Heart left ventricle (tissue), 16 donors: ENCODE measurements around the gene LRRC75B. TPM values are rescaled to one million over a fixed set of nuclear protein-coding genes. Genes with fewer than 3 reads are reported as not detected.
"Not testable (repeated sequence)": the region's sequence is repeated elsewhere in the genome, so short reads cannot be mapped to it uniquely, and the experiment has no call there.

ENCODE experiments used
- ATAC-seq, 4 donors: fragments of 200-7000 bp; cut with Tn5 transposase; one replicate each; pipeline ENCODE4 v1.9.1; 2020 to 2022; ENCODE audit warnings: moderate library complexity in 4 of 4, mild to moderate bottlenecking in 3 of 4, moderate number of reproducible peaks in 1 of 4
- DNase-seq, 5 donors: peaks; one replicate each; pipeline ENCODE4 v3.0.0-alpha.2; 2020
- H3K27ac ChIP-seq, 12 donors: fragments of 200-600 bp; sonication (generic) in 4 of 12; one replicate each; pipeline versions ENCODE4 v1.5.0 to v1.8.0; 2016 to 2022; ENCODE audit warnings: mild to moderate bottlenecking in 2 of 12
- H3K27me3 ChIP-seq, 9 donors: fragments of 200-600 bp; sonication (generic) in 2 of 9; one replicate each; pipeline versions ENCODE4 v1.5.1 to v1.8.0; 2016 to 2022; ENCODE audit warnings: mild to moderate bottlenecking in 3 of 9
- H3K36me3 ChIP-seq, 9 donors: fragments of 200-600 bp; sonication (generic) in 2 of 9; one replicate each; pipeline versions ENCODE4 v1.5.0 to v1.8.0; 2018 to 2022; ENCODE audit warnings: mild to moderate bottlenecking in 2 of 9
- H3K4me1 ChIP-seq, 12 donors: fragments of 200-600 bp; sonication (generic) in 4 of 12; one replicate each; pipeline versions ENCODE4 v1.5.0 to v1.8.0; 2016 to 2022; ENCODE audit warnings: mild to moderate bottlenecking in 3 of 12
- H3K4me3 ChIP-seq, 12 donors: fragments of 200-600 bp; sonication (generic) in 4 of 12; one replicate each; pipeline versions ENCODE4 v1.5.0 to v1.8.0; 2017 to 2022; ENCODE audit warnings: mild to moderate bottlenecking in 9 of 12, moderate library complexity in 4 of 12
- H3K9me3 ChIP-seq, 12 donors: fragments of 200-600 bp; sonication (generic) in 4 of 12; one replicate each; pipeline versions ENCODE4 v1.5.0 to v1.8.0; 2016 to 2022; ENCODE audit warnings: mild to moderate bottlenecking in 1 of 12
- POLR2A ChIP-seq, 2 donors: fragments of 450-650 bp; IDR thresholded peaks; one replicate each; pipeline ENCODE4 v1.6.1; 2017; ENCODE audit warnings: antibody characterized with exemption in 2 of 2, mild to moderate bottlenecking in 2 of 2, moderate library complexity in 2 of 2
- WGBS, 4 donors: extraction: QIAGEN DNeasy Blood & Tissue Kit in 2 of 4; methylation state at CpG; one replicate each; pipeline versions ENCODE4 v1.1.5 to v1.1.7; 2013 to 2018; 5-methylcytosine and 5-hydroxymethylcytosine counted together
- intact Hi-C, 10 donors: fragments of 100-400 bp; cut with DNase I; formaldehyde crosslinking; loops; one replicate each; pipeline versions ENCODE4 v1.11.1 to v1.14.2; 2022
- polyA plus RNA-seq, 2 donors: library from polyadenylated mRNA; stranded (reverse); fragments of 200-250 nt; gene quantifications; one replicate each; pipeline ENCODE4 v1.2.3, GENCODE V29; 2013
- total RNA-seq, 9 donors: library from RNA; depleted of rRNA in 2 of 9; stranded (reverse); fragments of >200 nt in 2 of 9; fragmentation: NEBNext Ultra II Directional in 3 of 9; extraction: Animal tissue kit (Norgen Biotek cat#: 25700) in 3 of 9; gene quantifications; one replicate each; pipeline versions ENCODE4 v1.1.0 to v1.2.4, GENCODE V29; 2016 to 2023
- TF ChIP-seq, protein P1 (sequence below), 12 donors: fragments of 200-600 bp; sonication (generic) in 4 of 12; IDR thresholded peaks; one replicate each; pipeline versions ENCODE4 v1.5.0 to v1.8.0; 2018 to 2022; ENCODE audit warnings: antibody characterized with exemption in 12 of 12, mild to moderate bottlenecking in 5 of 12
- donor health status: ischemic (EF 13 %, LVEDD 7.1; RV severe dilation, severe dysfunction).
- donor health status: healthy with polysubstance abuse.
- donor health status: DM: no; HTN: yes; CAD: no.
- donor health status: DM: no; HTN: no; CAD: no.
- donor health status: ischemic (EF 25% LVEDD 6.9; RV normal size, moderate dysfunction).
- donor health status: ischemic (EF 25% LVEDD 5.7; RV mildly dilated, moderate dysfunction).
- donor health status: healthy.
- donor health status: DM: yes; HTN: yes; CAD: no.
- donor health status: ischemic (EF 35%, LVEDD 5.7; RV mildly dilated, moderate dysfunction).
- donor health status: nonischemic (EF 11% LVEDD 7.7; RV severe dilation, severe dysfunction).
- donor health status: DM: yes; HTN: yes; CAD: no.
- donor health status: PGD.
- donor health status: ischemic (EF 29% LVEDD 5.4; RV normal size, mild dysfunction).
- donor health status: nonischemic (EF 23%, LVEDD 6.1; RV moderate dilation, normal function).

The LRRC75B gene
- total and polyA plus RNA-seq, 11 donors, result 2.6 to 8.0 (median 4.5) TPM

DNA sequence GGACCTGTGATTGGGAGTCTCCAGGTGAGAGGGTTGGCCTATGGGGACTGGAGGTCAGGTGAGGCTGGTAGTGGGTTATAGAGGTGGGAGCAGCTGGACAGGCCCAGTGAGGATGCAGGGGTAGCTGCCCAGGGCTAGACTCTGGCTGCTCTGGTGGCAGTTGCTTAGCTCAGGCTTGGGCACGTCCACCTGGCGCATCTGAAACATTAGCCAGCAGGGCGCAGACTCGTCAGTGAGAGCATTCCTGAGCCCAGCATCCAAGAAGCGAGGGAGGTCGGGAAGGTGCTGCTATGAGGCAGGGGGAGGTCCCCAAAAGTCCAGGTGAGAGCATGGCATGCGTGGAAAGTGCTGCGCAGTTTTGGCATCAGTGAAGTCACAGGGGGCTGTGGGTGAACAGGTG lies 6.6 kb upstream of the LRRC75B start:
- H3K27me3 ChIP-seq, result no peaks in the 10 kb centered on the region

DNA sequence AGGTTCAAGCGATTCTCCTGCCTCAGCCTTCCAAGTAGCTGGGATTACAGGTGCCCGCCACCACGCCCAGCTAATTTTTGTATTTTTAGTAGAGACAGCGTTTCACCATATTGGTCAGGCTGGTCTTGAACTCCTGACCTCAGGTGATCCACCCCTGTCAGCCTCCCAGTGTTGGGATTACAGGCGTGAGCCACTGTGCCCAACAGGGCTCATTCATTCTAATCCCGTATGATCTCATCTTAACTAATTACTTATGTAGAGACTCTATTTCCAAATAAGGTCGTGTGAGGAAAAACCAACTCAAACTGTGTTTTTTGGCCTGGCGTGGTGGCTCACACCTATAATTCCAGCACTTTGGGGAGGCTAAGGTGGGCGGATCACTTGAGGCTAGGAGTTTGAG lies 4.2 kb upstream of the LRRC75B start:
- WGBS, 4 donors, result 87 to 94% (median 89%) methylated on average over 9 of the region's 9 CpGs
- H3K27me3 ChIP-seq, H3K27ac ChIP-seq, intact Hi-C loops, H3K4me3 ChIP-seq, H3K9me3 ChIP-seq, DNase-seq, ATAC-seq, H3K36me3 ChIP-seq: not testable (repeated sequence)
- H3K4me1 ChIP-seq, result peaks cover 0 to 22% (median 6%) of the 10 kb centered on the region in 12 donors

More for the DNA sequence above, 6.6 kb upstream of the LRRC75B start:
- intact Hi-C loops, result no loop called here
- Histone ChIP-seq H3K9me3 (no peaks in the 10 kb centered on the region), H3K36me3 (no peaks in the 10 kb centered on the region), H3K4me1 (peaks cover 0 to 22% (median 0%) of the 10 kb centered on the region in 12 donors), H3K27ac (no peak overlapping the region), H3K4me3 (no peak overlapping the region)
- TF ChIP-seq, protein P1, sequence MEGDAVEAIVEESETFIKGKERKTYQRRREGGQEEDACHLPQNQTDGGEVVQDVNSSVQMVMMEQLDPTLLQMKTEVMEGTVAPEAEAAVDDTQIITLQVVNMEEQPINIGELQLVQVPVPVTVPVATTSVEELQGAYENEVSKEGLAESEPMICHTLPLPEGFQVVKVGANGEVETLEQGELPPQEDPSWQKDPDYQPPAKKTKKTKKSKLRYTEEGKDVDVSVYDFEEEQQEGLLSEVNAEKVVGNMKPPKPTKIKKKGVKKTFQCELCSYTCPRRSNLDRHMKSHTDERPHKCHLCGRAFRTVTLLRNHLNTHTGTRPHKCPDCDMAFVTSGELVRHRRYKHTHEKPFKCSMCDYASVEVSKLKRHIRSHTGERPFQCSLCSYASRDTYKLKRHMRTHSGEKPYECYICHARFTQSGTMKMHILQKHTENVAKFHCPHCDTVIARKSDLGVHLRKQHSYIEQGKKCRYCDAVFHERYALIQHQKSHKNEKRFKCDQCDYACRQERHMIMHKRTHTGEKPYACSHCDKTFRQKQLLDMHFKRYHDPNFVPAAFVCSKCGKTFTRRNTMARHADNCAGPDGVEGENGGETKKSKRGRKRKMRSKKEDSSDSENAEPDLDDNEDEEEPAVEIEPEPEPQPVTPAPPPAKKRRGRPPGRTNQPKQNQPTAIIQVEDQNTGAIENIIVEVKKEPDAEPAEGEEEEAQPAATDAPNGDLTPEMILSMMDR (IDR thresholded peaks at IDR 0.05), result no peak
- no peak for TF ChIP-seq POLR2A (IDR thresholded peaks at IDR 0.05)
- WGBS, 4 donors, result 76 to 85% (median 81%) methylated on average over 8 of the region's 8 CpGs
- DNase-seq (no peak), ATAC-seq (no peak)

DNA sequence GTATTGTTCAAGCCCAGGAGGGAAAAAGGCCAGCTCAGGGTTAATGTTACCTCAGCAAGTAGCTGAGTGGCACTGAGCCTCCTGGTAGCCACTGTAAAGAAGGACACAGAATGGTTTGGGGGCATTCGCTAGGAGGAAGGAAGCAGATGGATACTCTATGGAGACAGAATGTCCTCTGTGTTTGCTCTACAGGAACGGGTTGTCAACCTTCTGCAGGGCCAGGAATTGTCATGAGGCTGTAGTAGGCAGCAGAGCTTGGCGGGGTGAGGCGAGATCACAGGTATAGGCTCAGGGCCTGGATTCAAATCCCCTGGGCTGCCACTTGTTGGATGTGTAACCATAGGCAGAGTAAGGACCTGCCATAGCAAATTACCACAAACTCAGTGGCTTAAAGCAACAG lies 3.0 kb upstream of the LRRC75B start:
- Histone ChIP-seq H3K27ac (no peak overlapping the region), H3K4me1 (peaks cover 0 to 18% (median 5%) of the 10 kb centered on the region in 12 donors), H3K4me3 (no peak overlapping the region), H3K36me3 (no peaks in the 10 kb centered on the region), H3K27me3 (no peaks in the 10 kb centered on the region), H3K9me3 (no peaks in the 10 kb centered on the region)
- ATAC-seq (no peak), DNase-seq (no peak)
- no peak for TF ChIP-seq POLR2A (IDR thresholded peaks at IDR 0.05)
- TF ChIP-seq, protein P1 (IDR thresholded peaks at IDR 0.05), result no peak
- WGBS, 4 donors, result 92 to 96% (median 93%) methylated on average over 4 of the region's 4 CpGs
- intact Hi-C loops, result no loop called here

DNA sequence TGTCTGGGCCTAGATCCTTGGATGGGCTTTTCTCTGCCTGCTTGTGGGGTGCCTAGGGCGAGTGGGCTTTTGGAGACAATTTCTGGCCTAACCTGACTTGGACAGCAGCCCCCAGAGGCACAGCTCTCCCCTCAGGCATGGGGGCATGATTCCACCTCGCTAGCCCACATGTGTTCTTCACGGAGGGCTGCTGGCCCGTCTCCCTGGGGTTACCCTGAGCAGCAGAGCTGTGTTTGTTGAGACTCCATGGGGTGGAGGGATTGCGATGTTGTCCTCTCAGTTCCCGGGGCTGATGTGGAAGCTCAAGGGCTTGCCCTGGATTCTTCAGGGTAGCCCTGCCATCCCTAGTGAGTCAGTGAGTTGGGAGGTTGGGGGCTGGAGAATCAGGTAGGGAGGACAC lies 2.4 kb upstream of the LRRC75B start:
- Histone ChIP-seq H3K4me1 (peaks cover 0 to 18% (median 4%) of the 10 kb centered on the region in 12 donors), H3K27ac (no peak overlapping the region), H3K4me3 (no peak overlapping the region), H3K36me3 (no peaks in the 10 kb centered on the region), H3K9me3 (no peaks in the 10 kb centered on the region), H3K27me3 (no peaks in the 10 kb centered on the region)
- WGBS, 4 donors, result 87 to 98% (median 95%) methylated on average over 3 to 6 of the region's 6 CpGs
- DNase-seq (no peak), ATAC-seq (no peak)
- no peak for TF ChIP-seq POLR2A (IDR thresholded peaks at IDR 0.05)
- TF ChIP-seq, protein P1 (IDR thresholded peaks at IDR 0.05), result no peak
- intact Hi-C loops, result no loop called here

DNA sequence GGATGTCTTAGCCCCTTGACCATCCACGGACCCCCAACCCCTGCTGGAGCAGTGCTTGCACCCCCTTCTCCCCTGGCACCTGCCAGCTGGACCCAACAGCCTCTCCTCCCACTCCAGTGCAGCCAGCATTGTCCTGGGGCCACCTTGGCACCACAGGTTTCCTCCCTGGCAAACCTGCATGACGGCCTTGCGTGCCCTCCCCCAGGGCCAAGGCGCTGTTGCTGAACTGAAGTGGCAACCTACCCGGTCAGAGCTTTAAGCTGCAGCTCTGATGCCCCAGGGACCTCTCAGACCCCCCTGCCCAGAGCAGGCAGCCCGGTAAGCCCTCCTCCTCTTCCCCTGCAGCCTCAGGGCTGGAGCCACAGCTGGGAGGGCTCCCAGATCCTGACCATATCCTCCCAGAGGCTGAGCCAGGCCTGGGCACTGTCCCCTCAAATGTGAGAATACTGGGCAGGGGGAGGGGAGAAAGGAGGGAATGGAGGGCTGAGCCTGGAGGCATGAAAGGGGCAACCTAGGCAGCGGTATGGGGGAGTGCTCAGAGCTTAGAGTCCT lies 1.8 kb upstream of the LRRC75B start:
- TF ChIP-seq, protein P1 (IDR thresholded peaks at IDR 0.05), result no peak
- TF ChIP-seq POLR2A (IDR thresholded peaks at IDR 0.05), result no peak
- DNase-seq, result no peak
- intact Hi-C loops, result no loop called here

More for the DNA sequence above, 1.8 kb upstream of the LRRC75B start:
- ATAC-seq, result no peak
- peaks cover 0 to under 1% (median 0%) of the 10 kb centered on the region in 9 donors for H3K36me3 ChIP-seq
- no peak overlapping the region for H3K4me3 ChIP-seq
- H3K9me3 ChIP-seq, result no peaks in the 10 kb centered on the region
- H3K27ac ChIP-seq, result no peak overlapping the region
- 85 to 93% (median 88%) methylated on average over 6 to 7 of the region's 7 CpGs for WGBS, 4 donors
- H3K4me1 ChIP-seq, result peaks cover 0 to 18% (median 4%) of the 10 kb centered on the region in 12 donors
- H3K27me3 ChIP-seq, result no peaks in the 10 kb centered on the region
